Measurements from ENCODE around the gene TVP23A.
"Not testable (repeated sequence)": the region's sequence is repeated elsewhere in the genome, so short reads cannot be mapped to it uniquely, and the experiment has no call there.

TVP23A gene

DNA sequence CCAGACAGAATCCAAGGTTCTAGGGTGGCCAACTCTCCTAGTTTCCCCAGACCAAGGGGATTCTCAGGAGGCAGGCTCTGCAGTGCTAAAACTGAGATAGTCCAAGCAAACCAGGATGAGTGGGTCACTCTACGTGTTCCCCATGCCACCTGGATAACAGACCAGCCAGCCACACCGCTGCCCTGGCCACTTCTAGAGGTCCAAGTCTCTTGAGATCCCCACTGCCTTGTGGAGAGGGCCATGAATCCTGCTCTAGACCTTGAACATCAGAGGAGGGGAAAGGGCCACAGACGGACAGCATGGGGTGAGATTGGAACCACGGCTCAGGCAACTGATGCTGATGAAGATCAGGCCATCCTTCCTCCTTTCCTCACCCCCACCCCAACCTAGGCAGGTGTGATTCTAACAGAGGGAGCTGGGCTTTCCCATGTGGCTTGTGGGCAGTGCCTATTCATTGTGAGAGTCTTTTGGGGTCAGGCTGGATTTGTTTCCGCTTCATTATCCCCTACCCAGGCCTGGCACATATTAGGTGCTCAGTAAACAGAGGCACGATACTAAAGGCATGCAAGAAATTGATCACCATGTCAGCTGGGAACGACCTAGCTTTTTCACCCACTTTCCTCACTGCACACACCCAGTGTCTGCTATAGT is 16.8 kb upstream of the TVP23A start:
- no peak for DNase-seq

DNA sequence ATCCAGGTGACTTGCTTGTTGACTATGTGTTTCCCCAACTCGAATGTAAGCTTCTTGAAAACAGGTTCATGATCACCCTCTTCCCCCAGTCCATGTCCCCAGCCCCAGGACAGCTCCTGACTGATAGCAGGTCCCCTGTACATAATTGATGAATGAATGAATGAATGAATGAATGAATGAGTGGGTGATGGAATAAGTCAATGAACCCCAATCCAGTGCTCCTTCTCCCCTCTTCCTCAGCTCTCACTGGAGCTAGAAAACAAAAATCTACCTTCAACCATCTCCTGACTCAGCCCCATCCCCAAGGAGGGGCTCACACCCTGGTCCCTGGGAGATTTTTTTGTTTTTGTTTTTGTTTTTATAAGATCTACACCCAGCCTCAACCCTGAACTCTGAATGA is 16.2 kb upstream of the TVP23A start:
- no peak for DNase-seq

DNA sequence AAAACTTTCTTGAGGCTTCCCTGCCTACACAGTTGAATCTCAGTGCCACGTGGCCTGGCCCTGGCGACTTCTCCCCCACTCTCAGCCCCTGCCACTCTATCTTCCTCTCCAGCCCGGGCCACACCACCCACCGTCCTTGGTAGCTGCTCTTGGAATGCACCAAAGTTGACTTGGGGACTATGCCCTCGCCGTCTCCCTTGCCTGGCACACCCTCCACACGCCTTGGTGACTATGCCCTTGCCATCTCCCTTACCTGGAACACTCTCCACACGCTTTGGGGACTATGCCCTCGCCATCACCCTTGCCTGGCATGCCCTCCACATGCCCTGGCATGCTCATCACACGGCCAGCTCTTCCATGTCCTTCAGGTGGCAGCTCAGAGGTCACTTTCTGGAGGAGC is 15.5 kb upstream of the TVP23A start:
- no peak for DNase-seq

DNA sequence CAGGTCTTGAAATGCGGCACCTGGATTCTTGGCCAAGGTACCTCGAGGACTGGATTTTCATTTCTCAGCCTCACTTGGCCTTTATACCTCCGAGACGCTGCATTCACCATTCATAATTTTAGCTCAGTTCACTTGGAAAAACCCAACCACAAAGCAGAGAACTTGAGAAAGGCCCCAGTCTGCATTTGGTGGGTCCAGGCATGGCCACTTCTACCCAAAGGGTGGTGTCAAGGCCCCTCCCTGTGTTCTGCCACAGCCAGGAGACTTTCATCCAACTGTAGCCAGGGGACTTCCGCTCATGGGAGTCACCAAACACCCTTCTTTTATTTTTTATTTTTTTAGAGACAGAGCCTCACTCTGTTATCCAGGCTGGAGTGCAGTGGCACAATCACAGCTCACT is 14.7 kb upstream of the TVP23A start:
- DNase-seq = no peak

DNA sequence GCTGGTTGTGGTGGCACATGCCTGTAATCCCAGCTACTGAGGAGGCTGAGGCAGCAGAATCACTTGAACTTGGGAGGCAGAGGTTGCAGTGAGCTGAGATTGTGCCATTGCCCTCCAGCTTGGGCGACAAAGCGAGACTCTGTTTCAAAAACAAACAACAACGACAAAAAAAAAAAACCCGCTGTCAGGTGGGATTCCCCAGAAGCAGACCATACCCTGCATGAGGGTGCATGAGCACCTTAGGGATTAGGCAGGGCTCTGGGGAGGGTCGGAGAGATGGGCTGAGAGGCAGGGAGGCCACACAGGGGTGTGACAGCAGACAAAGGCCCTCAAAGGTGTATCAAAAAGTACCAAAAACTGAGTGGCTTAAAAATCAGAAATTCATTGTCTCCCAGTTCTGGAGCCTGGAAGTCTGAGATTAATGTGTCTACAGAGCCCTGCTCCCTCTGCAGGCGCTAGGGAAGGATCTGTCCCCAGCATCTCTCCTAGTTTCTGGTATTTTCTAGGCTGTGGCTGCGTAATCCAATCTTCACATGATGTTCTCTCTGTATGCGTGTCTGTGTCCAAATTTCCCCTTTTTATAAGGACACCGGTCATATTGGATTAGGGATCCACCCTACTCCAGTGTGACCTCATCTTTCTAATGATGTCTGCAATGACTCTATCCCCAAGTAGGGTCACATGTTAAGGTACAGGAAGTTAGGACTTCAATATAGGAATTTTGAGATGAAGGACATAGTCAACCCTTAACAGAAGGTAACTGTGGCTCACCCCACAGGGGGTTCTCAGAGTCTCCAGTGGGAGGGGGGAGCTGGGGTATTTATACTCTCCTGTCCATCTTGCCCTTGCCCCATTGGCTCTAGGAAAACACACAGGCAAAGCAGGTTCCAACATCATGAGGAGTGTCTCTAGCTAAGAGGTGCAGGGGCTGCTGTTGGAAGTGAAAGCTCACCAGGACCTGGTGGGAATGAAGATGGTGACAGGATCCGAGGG is 13.6 kb upstream of the TVP23A start:
- DNase-seq = no peak

DNA sequence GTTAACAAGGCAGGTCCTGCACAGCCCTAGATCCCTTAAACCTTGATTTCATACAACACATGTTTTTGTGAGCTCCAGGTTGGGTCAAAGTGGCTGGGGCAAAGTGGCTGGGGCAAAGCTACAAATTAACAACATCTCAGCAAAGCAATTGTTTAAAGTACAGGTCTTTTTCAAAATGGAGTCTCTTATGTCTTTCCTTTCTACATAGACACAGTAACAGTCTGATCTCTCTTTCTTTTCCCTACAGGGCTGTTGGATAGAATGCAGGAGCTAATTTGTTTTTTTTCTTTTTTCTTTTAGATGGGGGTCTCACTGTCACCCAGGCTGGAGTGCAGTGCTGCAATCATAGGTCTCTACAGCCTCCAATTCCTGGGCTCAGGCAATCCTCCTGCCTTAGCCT is 11.6 kb upstream of the TVP23A start:
- not testable (repeated sequence) for DNase-seq

DNA sequence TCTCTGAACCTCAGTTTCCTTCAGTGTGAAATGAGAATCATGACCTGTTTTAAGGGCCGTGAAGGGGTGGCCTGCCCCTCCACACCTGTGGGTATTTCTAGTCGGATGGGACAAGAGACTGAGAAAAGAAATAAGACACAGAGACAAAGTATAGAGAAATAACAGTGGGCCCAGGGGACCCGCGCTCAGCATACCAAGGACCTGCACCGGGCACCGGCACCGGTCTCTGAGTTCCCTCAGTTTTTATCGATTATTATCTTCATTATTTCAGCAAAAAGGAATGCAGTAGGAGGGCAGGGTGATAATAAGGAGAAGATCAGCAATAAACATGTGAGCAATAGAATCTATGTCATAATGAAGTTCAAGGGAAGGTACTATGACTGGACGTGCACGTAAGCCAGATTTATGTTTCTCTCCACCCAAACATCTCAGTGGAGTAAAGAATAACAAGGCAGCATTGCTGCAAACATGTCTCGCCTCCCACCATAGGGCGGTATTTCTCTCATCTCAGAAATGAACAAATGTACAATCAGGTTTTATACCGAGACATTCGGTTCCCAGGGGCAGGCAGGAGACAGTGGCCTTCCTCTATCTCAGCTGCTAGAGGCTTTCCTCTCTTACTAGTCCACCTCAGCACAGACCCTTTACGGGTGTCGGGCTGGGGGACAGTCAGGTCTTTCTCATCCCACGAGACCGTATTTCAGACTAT is 10.9 kb upstream of the TVP23A start:
- not testable (repeated sequence) for DNase-seq

DNA sequence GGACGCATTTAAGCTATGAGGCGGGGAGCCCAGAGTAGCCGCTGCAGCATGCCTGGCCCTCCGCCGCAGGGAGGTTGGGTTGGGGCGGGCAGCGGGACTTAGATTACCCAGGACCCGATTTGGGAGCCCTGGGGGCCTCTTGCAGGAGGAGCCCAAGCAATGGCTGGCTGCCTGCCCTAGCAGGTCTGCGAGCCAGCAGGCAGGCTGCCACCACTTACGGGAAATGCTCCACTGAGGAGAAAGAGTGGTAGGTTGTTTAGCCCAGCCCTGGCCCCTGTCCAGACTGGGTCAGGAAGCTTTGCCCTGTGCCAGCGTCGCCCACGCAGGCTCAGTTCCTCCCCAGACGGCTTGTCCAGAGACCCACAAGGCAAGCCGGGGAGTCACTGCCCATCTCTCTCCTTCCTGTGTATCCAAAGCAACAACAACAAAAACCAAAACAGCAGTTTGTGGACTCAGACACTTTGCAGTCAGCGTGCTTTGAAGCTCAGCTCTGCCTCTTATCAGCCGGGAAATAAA is 10.3 kb upstream of the TVP23A start:
- no peak for DNase-seq

DNA sequence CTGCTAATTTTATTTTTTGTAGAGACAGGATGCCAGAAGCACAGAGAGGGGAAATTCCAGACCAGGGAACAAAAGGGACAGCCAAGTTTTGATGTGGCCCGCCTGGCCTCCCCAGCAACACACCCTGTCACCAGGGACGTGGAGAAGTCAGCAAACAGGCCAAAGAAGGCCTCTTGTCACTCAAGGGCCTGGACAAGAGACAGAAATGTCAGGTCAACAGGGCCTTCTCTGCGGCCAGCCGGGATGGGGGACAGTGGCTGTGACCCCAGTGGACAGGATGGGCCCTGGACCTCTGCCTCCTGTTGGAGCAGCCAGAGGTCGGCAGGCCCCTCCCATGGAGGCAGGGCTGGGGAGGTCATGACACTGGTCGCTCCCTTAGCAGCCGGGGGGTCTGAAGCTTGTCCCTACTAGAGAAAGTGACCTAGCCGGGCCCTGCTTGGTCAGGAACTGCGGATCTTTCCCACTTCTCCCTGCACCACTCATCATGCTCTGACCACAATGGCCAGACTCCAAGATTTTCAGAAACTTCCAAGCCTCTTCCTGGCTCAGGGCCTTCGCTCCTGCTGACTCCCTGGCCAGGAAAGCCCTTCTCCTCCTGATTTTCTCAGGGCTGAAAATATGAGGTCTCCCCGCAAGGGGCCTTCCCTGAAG is 9.2 kb upstream of the TVP23A start:
- no peak for DNase-seq

DNA sequence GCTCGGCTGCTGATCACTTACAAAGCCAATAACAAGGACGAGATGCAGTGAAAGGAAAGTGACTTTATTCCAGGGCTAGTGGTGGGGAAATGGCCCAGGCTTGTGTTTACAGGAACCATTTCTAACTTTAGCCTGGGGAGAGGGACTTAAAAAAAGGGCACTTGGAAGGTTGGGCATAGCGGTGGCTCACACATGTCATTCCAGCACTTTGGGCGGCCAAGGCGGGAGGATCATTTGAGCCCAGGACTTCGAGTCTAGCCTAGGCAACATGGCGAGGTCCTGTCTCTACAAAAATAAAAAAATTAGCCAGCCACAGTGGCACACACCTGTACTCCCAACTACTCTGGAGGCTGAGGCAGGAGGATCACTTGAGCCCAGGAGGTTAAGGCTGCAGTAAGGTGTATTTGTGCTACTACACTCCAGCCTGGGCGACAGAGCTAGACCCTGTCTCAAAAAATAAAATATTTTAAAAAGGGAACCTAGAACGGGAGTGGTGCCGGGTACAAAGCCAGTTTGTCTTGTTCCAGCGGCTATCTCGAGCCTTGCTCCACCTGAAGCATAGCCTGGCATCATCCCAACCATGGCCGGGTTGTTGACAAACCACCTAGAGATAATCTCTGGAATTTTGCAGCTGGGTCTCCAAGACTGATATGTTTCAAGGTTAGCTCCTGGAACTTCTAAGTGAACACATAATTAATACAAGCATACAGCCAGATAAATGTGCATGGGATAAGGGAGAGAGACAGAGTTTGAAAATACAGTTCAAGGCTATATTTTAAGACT is 5.7 kb upstream of the TVP23A start:
- DNase-seq = no peak

DNA sequence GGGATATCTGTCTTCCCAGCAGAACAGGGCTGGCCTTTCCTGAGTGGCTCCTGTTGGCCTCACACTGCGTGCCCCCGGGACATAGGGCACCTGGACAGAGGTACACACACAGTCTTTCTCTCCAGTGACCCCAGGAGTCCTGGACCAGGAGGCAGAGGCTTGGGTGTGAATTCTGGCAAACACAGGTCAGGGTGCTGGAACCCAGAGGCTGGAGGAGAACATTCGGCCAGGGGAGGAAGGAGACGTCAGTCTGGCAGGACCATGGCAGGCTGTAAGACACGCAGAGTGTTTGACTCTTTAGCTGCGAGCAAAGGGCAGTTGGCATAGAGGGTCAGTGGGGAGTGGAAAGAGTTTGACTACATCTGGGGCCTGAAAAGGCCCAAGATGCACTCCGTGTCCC is 4.1 kb upstream of the TVP23A start:
- DNase-seq = no peak

DNA sequence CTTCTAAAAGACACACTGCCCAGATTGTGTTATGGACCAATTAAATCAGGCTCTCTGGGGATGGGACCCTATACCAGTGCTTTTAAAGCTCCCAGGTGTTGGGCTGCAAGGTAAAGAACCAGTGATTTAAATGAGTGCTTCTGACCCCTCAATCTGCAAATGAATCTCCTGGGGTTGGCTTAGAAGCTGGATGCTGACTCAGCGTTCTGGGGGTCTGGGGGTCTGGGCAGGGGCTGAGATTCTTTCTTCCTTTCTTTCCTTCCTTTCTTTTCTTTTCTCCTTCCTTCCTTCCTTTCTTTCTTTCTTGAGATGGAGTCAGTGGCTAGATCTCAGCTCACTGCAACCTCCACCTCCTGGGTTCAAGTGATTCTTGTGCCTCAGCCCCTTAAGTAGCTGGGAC is 2.0 kb upstream of the TVP23A start:
- DNase-seq = no peak

DNA sequence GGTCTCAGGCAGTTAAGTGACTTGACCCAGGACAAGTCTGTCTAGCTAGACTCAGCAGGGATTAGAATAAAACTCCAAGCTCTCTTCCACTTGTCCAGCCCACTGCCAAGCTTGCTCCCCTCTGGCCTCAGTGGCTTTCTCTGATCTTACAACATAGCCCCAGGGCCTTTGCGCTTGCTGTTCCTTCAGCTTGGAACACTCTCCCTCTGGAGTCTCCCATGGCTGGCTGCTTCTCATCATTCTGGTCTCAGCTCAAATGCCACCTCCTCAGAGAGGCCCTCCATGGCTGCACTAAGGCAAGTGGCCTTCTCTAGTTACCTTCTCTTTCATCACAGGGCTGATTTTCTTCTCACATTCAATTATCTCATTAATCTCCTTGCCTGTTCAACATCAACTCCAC is 1.1 kb downstream of the TVP23A start:
- no peak for DNase-seq

DNA sequence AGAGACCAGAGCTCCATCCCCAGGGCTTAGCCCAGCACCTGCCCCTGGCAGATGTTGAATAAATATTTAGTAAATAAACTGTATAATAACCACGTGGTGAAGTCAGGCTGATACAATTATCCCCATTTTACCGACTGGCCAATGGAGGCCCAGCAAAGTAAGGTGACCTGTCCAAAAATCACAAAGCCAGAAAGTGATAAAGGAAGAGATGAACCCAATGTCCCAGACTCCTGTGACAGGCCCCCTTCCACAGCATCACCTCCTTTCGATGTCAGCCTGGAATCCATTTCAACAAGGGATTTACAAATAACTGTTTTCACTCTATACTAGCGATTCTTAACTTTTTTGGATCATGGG is 5.5 kb downstream of the TVP23A start:
- no peak for DNase-seq

DNA sequence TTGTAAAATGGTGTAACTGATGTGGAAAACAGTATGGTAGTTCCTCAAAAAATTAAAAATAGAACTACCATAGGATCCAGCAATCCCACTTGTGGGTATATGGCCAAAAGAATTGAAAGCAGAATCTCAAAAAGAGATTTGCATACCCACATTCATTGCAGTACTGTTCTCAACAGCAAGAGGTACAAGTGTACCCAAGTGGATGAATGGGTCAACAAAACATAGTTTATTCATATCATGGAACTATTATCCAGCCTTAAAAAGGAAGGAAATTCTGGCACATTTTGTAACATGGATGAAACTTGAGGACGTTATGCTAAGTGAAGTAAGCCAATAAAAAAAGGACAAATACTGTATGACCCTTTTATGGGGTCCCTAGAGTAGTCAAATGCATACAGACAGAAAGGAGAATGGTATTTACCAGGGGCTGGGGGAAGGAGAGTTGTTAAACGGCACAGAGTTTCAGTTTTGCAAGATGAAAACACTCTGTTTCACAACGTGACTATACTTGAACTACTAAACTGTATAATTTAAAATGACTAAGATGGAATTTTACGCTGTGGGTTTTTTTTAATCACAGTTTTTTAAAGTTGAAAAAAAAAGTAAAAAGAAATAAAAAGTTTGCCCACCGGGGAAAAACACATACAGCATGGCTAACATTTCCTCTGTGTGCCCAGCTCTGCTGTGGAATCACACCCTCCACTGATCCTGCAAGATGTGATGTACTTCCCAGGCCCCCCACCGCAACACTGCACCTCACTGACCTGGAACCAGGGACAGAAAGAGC is 6.1 kb downstream of the TVP23A start:
- DNase-seq = no peak

DNA sequence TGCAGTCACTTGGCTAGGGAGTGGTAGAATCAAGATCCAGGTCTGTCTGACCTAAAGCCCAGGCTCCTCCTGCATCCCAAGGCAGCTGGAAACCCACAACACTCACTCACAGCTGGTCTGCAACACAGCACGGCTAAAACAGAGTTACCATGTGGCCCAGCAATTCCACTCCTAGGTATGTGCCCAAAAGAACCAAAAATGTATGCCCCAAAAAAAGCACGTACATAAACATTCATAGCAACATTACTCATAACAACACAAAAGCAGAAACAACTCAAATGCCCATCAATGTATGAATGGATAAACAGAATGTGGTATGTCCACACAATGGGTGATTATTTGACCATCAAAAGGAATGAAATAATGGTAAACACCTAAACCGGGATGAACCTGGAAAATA is 8.9 kb downstream of the TVP23A start:
- DNase-seq = no peak

DNA sequence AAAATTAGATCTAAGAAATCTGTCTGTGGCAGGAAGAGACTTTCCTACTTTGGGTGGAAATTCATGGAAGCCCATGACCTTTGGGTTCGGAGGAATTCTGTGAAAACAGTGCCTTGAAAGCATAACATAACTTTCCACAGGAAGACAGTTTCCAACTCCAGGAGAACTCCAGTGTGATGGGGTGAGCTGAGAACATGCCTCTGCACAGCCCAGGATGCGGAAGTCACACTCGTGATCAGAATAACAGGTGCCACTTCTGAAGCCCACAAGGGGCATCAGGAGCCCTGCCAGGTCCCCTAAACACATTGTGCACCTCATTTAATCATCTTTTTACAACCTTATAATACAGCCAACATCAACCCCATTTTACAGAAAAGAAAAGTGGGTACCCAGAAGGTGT is 9.7 kb downstream of the TVP23A start:
- no peak for DNase-seq

DNA sequence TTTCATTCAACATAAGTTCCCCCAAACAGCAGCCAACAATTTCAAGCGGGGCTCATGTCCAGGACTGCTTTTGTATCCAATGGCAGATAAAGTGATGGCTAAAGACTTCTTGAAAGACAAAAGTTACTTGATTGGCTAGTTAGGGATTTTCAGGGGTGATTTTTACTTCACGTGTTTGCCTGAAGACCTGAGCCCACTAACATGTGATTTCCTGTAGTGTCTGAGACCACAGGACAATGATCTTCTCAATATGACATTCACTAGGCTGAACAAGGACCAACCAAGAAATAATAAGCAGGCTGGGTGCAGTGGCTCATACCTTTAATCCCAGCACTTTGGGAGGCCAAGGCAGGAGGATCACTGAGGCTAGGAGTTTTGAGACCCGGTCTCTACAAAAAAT is 10.4 kb downstream of the TVP23A start:
- no peak for DNase-seq

DNA sequence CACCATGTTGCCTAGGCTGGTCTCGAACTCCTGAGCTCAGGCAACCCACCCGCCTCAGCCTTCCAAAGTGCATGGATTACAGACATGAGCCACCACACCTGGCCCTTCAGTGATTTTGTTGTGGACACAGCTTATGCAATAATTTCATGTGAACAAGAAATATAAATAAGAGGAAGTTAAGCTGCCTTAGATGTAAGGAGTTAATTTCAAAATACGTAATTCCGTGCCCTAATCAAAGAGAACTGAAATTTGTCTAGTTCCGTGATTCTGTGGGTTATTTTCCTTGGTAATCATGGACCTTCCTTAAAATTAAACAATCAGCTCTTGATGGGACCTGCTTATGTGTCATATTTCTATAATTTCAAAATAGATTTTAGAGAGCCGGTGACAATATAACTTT is 11.9 kb downstream of the TVP23A start:
- peak; percentile 15 for DNase-seq

DNA sequence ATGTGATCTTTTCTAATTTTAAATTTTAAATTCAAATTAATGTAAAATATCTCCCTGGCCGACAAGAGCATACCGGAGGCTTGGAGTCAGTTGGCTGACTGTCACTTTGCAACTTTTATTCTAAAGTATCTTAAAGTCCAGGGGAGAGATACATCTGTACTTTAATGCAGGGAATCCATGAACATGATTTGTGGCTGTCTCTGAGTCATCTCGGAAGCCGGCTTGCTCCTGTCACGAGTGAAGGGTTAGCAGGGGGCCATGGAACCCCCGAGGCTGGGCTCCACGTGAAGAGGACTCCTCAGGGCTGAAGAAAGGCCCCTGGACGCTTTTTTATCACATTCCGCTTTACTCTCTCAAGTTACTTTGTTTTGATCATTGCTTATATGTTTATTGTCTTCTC is 13.3 kb downstream of the TVP23A start:
- no peak for DNase-seq

DNA sequence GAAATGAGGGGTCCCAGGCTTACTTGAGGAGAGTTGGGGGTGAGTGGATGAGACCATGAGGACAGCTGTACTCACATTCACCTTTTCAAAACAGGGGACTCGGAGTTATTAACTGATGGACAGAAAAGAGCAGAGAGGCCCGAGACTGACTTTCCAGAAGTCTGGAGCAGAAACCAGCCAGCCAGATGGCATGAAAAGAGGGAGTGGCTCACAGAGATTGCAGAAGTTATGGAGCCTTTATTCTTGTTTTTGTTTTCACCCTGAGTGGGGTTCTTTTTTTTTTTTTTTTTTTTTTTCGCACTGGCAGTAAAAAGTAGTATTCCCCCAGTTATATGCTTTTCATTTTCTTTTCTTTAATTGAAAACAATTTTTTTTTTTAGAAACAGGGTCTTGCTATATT is 18.9 kb downstream of the TVP23A start:
- no peak for DNase-seq

Data from CD4-positive, alpha-beta T cell treated with Interleukin-4 for 4 hours (primary cell).